H4 (cell line): ENCODE measurements around the gene PGS1. TPM values are rescaled to one million over a fixed set of nuclear protein-coding genes. Genes with fewer than 3 reads are reported as not detected.

Experiments
- DNase-seq: peaks from one replicate; pipeline ENCODE4 v3.0.0-alpha.2; 2015; ENCODE audit warnings: low spot score
- total RNA-seq: library from RNA; depleted of rRNA; stranded (reverse); fragments of >200 nt; shearing (Covaris generic); gene quantifications from 2 replicates; pipeline ENCODE4 v1.2.3, GENCODE V29; 2014

PGS1 gene
- total RNA-seq, 1 experiment from 2014 or later: 20.4 TPM

DNA sequence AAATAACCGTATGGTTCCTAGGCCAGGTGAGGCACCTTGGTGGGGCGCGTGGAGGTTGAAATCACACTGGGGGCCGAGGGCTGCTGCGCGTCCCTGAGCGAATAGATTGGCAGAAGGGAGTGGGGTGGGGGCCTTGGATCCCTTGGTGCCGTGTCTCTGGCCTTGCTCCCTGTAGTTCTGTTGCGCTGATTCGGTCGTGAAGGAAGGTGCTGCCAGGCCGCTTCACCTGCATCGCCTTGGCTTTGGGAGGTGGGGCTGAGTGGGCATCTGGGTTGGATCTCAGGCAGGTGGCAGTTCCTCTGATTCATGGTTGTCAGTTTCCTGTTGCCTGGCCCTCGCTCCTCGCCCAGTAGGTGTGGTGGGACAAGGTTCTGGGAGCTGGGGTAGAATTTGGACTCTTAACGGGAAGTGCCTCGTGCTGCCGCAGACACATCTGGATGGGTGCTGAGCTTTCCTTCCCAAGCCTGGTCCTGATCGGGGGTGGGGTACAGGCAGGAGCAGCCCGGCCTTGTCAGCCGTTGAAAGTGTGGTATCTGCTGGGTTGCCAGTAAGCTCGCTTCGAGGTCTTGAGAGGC lies 30.1 kb downstream of the PGS1 start:
- no peak for DNase-seq

DNA sequence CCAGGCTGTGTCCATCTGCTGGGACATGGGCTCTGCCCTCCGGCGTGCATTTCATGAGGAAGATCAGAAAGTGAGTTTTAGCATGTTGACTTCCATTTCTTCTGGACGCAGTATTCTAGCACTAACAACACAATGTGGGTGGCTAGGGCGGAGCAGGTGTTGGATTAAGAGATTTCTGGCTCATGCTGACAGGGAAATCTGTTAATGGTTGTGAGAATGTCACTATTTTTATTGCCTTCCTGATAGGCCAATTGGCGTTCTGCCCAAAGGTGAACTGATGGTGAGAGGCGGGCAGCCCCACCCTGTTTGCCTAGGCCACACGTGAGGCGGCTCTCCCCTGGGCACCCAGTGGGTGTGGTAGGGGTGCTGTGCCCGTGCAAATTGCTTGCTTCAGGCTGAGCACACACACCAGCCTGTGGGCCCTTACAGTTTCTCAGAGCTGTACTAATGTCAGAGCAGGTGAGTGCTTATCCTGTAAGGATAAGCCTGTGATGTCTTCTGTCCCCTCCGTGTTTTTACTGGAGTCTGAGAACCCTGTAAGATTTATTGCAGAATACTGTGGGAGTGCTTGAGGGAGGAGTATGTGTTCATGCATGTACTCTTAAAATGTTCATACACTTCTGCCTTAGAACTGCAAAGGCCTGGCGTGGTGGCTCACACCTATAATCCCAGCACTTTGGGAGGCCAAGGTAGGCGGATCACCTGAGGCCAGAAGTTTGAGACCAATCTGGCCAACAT lies 30.9 kb downstream of the PGS1 start:
- DNase-seq: no peak

DNA sequence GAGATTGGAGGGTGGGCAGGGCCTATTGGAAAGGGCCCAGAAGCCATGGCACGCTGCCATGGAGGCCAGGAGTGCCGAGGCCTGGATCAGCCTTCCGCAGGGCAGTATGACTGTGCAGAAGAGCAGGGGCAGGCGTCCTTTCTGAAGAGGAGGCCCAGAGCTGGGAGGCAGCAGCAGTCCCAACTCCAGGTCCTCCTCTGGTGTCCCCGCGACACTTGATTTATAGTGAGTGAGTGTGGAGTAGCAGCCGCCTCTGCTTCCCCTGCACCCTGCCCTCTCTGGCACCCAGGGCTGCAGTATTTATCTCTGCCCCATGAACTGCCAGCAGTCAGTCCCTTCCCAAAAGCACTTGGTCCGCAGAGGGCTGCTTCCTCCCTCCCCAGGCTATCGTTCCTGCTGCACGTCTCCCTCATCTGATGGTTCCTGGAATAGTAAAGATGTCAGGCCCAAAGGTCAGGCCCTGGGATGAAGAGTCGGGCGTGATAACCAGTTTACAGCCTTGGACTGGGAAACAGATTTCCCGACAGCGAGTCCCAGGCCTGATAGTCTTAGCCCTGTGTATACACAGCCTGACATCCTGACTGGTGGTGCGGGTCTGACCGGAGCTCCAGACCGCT lies 32.9 kb downstream of the PGS1 start:
- no peak for DNase-seq

DNA sequence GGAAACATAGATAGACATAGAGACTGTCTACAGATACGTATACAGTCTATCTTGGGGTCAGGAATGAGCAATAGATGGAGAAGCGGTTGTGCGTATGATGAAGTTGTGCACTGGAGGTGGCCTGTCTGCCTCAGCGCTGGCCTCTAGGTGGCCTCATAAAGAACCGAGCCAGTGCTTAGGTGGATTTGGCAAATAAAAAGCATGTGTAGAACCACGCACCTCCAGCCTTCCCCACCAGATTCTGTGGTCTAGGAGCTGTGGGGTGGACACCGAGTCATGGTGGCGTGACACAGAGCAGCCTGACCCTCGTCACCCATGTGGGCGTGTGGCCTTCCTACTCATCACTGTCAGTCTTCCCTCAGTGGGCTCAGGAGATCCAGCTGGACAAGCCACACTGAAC lies 34.0 kb downstream of the PGS1 start:
- no peak for DNase-seq

DNA sequence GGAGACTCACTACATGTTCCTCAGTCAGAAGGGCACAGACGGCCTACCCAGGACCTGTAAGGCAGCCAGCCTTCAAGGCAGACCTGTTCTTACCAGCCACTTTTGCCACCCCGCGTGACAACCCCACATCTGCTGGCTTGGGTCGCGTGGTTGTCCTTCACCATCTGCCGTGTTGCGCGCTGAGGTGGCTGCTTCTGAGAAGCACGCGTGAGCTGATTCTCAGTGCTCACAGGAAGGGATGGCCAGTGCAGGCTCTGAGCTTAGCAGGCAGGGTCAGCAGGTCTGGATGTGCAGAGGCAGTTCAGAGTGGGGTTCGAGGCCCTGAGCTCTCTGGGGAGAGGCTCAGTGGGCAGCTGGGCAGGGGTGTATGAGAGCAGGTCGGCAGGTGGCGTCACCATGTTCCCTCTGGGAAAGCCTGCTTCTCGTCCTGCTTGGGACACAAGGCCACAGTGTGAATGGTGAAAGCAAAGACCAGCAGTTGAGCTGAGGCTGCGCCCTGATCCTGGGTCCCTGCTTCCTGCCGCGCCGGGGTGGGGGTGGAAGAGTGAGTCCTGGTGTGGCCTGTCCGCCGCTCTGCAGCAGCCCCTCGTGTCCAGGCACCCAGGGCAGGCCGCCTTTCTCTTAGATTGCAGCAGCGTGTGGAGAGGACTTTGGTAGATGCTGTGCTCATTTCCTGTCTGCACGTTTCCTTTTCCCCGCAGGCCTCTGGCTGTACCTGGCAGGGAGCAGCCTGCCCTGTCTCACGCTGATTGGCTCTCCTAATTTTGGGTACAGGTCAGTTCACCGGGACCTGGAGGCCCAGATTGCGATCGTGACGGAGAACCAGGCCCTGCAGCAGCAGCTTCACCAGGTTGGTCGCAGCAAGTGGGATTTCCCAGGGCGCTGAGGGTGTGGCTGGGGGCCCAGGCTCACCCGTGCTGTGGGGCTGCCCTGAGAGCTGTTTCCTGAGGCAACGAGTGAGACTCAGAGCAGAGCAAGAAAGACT lies 36.0 kb downstream of the PGS1 start:
- DNase-seq: no peak

DNA sequence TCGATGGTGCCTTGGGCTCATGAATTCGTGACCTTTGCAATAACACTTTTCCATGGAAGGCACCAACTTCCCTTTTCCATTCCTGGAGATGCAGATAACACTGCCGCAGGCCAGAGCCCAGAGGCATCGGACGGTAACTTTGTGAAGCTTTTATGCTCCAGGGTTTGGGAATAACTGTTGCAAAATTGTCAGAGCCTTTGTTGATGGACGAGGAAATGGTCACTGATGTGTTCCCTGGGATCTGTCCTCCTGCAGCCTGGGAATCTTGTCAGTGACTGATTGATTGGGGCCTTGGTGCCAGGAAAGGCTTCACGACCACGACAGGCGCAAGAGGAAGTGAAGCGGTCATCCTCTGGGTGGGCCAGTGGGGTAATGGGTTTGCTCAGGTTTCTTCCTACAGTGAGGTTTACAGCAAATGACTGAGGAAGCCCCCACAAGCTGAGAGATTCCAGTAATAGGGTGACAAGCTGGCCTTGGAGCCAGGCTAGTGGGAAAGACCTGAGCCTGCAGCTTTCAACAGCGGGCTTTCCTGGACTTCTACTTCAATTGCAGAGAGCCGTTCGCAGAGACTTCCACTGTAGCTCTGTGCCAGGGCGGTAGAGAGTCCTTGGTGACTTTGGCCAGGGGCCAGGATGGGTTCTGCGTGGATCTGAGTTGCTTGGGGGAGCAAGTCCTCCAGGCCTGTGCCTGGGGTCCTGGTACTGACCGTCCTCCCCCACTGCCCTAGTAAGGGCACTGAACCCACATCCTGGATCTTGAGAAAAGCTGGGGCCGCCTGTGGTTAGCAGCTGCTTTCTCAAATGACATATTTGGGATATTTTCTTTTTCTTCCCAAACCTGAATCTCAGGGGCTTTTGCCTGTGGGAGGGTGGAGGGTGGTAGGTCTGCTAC lies 37.6 kb downstream of the PGS1 start:
- DNase-seq: no peak

DNA sequence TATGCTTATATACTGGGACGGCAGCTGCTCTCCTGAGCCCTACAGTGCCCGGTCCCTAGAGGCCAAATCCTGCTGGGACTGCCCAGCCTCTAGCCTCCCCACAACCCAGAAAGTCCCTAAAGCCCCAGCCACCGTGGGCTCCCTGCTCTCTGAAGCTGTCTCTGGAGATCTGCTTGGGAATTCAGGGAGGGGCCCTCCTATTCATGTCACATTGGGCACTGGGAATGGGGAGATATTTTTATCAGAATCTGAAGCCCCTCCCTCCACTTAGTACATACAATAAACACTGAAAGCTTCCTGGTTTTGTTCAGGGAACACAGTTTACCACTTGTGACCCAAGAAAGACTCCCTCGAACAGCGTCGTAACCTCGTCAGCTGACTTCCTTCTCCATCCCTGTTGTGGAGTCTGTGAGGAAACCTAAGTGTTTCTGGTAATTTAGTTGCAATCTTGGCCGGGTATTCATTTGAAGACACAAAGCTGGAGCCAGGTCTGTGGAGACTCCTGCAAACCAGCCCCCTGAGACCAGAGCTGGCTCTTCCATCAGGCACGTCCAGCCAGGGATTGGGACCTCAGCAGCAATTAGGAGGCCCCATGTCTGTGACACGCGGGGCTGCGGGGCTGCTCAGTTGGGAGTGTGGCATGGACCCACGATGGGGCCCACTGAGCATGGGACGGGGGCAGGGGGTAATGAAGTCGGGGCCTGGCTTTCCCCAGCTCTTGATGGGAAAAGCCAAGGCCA lies 38.5 kb downstream of the PGS1 start:
- no peak for DNase-seq

DNA sequence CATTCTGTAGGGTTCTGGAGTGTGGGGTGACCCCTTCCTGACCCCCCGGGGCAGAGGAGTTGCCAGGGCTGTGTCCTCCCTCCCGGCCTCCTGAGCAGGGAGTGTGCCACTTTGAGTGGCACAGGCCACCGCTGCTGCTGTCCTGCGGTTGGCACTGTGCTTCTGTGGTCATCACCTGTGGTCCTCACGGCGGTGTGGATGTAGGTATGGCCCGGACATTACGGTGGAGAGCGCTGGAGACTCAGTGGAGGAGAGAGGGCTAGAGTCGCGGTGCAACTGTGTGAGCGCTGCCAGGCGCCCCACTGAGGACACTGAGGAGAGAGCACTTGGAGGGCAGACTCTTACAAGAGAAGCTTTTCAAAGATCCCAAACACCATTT lies 39.1 kb downstream of the PGS1 start:
- no peak for DNase-seq

DNA sequence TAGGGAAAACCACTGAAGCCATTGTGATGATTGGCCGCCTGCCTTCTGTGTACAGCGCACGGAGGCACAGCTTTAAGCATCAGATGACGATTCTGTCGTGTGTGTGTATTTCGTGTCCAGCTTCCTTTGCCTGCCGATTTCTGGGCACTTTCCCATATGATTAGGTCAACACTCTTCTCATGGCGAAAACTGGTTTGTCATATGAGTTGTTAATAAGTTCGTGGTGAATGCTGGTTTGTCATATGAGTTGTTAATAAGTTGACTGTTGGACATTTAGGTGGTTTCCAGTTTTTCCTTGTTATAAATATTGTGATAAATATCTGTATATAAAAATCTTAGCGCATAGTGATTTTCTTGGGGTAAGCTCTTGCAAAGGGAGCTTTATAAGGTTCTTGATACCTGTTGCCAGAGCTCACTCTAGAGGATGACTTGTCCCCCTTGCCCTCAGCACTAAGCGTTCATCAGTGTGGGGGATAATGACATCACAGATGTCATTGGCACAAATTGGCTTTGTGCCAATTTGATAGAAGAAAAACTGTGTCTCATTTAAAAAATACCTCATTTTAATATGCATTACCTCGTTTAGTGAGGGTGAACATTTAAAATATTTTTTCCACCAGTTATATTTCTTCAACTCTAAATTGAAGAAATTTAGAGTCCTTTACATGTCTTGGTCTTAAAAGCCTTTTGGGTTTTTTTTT lies 40.0 kb downstream of the PGS1 start:
- DNase-seq: no peak

DNA sequence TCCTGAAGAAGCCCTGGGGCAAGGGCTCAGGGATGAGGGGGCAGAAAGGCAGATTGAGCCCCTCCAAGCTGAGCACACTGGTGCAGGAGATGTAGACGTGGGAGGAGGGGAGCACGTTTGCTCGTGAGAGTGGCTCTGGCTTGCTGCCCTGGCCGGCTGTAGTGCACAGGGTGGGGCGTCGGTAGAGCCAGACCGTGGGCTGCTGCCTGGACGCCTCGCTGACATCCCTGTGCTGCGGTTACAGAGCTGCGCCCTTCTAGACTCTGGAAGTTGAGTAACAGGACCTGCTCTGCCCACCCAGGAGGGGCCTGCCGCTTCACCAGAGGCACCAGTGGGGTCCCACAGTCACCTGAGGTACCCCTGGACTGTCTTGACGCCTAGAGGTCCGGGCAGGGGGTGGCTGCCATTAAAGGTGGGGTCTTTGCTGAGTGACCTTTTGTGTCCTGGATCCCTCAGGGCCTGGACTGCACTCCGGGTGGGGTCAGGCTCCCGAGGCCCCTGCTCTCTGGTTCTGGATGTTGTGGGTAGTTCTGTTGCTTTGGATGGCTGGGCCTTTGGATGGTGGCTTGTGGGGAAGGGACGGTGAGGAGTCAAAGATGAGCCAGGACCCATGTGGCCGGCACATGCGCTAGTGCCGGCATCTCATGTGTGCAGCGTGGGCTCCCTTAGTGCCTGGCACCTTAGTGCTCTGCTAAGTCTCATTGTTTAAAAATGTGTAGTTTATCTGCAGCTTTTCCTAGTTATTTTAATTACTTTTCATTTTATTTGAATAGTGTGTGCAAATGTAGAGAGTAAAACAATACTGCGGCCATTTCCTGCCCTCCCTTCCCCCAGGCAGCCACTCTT lies 41.7 kb downstream of the PGS1 start:
- no peak for DNase-seq

DNA sequence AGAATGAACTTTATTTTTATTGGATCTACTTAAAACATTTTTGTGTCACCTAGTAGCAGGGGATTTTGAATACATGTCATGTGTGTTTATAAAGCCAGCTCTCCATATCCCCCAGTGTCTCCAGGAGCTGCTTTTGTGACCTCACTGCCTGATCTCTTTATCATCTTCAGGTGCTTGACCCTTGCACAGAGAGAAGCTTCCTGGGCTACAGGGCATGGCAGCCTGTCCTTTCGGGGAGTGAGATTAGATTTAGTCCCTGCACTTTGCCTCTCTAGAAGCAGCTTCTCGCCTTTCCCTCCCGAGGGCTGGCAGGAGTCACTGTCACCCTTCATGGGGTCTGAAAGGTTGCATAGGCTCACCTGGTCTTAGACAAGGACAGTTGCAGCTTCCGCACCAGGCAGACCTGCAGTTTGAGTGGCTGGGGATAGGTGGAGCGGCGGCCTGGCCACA lies 42.7 kb downstream of the PGS1 start:
- no peak for DNase-seq

DNA sequence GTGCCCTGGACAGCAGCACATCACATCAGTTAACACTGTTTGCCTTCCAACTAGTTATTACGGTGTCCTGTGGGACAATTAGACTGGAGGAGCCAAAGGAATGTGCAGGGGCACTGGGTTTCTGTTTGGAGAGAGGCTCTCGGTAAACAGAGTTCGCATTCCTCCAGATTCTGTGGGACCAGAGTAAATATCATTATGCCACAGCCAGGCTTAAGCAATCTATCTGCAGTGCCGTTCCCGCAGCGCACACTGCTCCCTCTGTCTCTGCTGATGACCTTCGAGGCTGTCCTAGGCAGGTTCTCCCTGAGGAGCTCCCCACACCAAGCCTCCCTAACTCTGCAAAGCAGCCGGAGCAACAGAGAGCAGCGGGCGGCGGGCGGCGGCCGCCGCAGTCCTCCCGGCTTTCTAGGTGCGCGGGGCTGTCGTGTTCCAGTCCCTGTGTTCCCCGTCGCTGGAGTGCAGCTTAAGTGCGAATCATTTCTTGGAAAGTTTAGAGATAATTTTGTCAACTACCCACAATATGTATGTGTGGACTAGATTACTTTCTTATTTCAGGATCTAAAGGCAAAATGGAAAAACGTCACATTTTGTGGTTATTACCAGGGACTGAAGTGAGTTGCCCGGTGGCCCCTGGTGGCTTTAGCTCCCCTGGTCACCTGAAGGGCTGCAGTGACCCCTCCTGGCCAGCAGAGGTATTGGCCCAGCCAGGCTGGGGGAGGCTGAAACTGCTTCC lies 43.3 kb downstream of the PGS1 start:
- peak; percentile 60 for DNase-seq

DNA sequence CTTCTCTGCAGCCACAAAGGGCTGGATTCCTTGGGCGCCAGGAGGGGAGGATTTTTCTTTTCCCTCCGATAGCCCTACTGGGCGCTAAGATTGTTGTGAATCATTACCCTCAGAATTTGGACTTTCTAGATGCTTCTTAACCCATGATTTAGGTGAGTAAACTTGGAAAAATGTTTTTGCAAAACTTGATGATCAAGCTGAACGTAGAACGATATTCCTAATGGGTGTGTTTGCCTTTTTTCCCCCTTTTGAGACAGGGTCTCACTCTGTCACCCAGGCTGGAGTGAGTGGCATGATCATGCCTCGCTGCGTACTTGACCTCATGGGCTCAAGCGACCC lies 43.8 kb downstream of the PGS1 start:
- no peak for DNase-seq

DNA sequence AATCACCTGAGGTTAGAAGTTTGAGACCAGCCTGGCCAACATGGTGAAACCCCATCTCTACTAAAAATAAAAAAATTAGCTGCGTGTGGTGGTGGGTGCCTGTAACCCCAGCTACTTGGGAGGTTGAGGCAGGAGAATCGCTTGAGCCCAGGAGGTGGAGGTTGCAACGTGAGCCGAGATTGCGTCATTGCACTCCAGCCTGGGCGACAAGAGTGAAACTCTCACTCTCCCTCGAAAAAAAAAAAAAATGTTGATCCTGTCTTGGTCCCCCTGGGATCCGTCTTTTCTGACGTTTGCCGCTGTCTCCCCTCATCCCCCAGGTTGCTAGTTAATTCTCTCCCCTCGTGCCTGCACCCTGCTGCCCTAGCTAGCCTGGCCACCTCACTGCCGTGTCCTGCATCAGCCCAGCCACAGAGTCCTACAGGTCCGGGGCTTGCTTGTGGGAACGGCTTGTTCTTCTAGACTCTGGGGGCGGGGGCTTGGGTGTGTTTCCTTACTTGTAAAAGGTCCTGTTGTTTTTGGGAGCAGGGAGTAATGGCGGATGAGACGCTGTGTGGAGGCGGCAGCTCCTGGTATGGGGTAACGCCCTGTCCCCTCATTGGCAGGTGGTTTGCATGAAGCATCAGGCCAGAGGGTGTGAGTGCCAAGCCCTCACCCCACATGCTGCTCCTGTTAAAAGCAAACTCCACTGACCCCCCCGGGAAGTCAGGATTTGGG lies 44.6 kb downstream of the PGS1 start:
- DNase-seq: no peak

DNA sequence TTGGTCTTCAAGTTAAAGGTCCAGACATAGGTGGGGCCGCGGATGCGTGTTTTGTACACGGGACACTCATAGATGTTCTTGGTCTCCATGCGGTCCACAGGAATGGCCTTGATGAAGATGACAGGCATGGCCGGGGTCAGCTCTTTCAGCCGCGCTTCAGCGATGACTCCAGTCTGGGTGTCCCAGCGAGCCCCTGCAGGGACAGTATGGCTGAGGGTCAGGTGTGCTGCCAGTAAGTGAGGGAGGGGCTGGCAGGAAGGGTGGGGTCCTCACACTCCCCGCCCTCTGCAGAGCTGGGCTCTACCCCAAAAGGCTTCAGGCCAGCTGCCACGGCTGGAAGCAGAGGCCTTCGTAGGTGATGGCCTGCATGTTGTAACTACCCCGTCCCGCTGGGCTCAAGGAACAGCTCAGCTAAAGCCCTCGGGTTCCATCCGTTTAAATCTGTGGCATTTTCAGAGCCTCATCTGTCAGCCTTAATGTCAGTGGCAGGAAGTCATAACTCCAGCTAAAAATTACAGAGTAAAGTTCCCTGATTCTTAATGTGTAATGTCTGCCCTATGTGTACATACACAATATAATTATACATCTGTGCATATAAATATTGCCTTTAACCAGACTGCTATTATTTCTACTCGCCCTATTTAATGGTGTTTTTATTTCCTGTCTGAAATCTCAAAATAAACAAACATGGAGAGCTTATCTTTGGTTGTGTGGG lies 45.7 kb downstream of the PGS1 start:
- DNase-seq: no peak

DNA sequence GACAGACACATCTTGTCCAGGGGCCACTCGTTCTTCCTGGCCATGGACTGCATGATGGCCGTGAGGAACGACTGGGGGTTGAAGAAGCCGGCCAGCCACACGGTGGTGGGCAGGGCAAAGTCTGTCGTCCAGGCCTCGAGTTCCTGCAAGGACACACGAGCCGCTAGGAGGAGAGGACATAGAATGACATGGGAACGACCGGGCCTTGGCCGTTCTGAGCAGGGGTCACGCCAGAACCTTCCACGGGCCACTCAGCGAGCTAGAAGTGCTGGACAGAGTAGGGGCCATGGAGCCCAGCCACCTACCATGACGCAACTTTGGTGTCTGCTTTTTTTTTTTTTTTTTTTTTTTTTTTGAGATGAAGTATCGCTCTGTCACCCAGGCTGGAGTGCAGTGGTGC lies 47.0 kb downstream of the PGS1 start:
- DNase-seq: no peak
